Measurements from ENCODE around the gene SLC22A3.
"Not testable (repeated sequence)": the region's sequence is repeated elsewhere in the genome, so short reads cannot be mapped to it uniquely, and the experiment has no call there.

Gene SLC22A3
- 0.12 to 0.80 (median 0.27) reads per million in 4 donors for total RNA-seq

GRCh38 chr6:160348223-160349019 is at the start of gene SLC22A3:
Gene SLC22A3 (plus strand): TSS chr6:160348378. CDS start chr6:160348420, 42 bp downstream.
- no peak for DNase-seq

- DNase-seq, result no peak
Measured at GRCh38 chr6:160299559-160299958, 48.6 kb upstream of the SLC22A3 start.

- DNase-seq, result no peak
Measured at GRCh38 chr6:160300076-160300695, 48.0 kb upstream of the SLC22A3 start.

- DNase-seq, result no peak
Measured at GRCh38 chr6:160301339-160301738, 46.8 kb upstream of the SLC22A3 start.

GRCh38 chr6:160302431-160303082 is 45.6 kb upstream of the SLC22A3 start:
- DNase-seq, result not testable (repeated sequence)

GRCh38 chr6:160303806-160304205 is 44.4 kb upstream of the SLC22A3 start:
- DNase-seq, result no peak

GRCh38 chr6:160305926-160306713 is 42.1 kb upstream of the SLC22A3 start:
- no peak for DNase-seq

GRCh38 chr6:160309718-160310117 is 38.5 kb upstream of the SLC22A3 start:
- DNase-seq, result no peak

- DNase-seq, result no peak
Measured at GRCh38 chr6:160312900-160313299, 35.3 kb upstream of the SLC22A3 start.

GRCh38 chr6:160315310-160315709 is 32.9 kb upstream of the SLC22A3 start:
- no peak for DNase-seq

- DNase-seq, result no peak
Measured at GRCh38 chr6:160316261-160316660, 31.9 kb upstream of the SLC22A3 start.

- no peak for DNase-seq
Measured at GRCh38 chr6:160319246-160319645, 28.9 kb upstream of the SLC22A3 start.

- DNase-seq, result no peak
Measured at GRCh38 chr6:160321729-160322505, 26.3 kb upstream of the SLC22A3 start.

- no peak for DNase-seq
Measured at GRCh38 chr6:160327981-160328380, 20.2 kb upstream of the SLC22A3 start.

- no peak for DNase-seq
Measured at GRCh38 chr6:160328447-160328846, 19.7 kb upstream of the SLC22A3 start.

- no peak for DNase-seq
Measured at GRCh38 chr6:160329188-160329587, 19.0 kb upstream of the SLC22A3 start.

GRCh38 chr6:160330619-160331018 is 17.6 kb upstream of the SLC22A3 start:
- no peak for DNase-seq

- no peak for DNase-seq
Measured at GRCh38 chr6:160331204-160331603, 17.0 kb upstream of the SLC22A3 start.

- DNase-seq, result no peak
Measured at GRCh38 chr6:160331753-160332152, 16.4 kb upstream of the SLC22A3 start.

GRCh38 chr6:160333101-160333500 is 15.1 kb upstream of the SLC22A3 start:
- DNase-seq, result no peak

GRCh38 chr6:160333841-160334240 is 14.3 kb upstream of the SLC22A3 start:
- DNase-seq, result no peak

GRCh38 chr6:160336200-160336599 is 12.0 kb upstream of the SLC22A3 start:
- no peak for DNase-seq
